GM19452 (cell line): ENCODE results near the gene SH3D19.

Experiments
- ATAC-seq: cut with Tn5 transposase; IDR thresholded peaks from one replicate; pipeline ENCODE4 v1.9.1; 2021; ENCODE audit not compliant: unreplicated experiment

SH3D19 gene

DNA sequence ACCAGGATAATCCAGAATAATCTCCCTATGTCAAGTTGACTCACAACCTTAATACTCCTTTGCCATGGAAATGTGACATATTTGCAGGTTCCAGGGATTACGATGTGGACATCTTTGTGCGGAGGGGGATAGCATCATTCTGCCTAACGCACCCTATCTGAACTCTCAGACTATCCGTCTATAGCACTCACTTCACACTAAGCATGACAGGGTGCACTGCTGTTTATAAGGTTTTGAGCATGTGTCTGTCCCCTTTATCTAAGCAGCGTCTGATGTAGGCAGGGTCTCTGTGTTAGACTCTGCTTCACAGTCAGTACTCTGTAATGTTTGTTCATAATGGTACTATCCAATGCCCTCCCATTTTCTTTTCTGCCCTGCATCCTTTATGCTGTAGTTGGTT is 91.8 kb downstream of the SH3D19 start:
- ATAC-seq: no peak

DNA sequence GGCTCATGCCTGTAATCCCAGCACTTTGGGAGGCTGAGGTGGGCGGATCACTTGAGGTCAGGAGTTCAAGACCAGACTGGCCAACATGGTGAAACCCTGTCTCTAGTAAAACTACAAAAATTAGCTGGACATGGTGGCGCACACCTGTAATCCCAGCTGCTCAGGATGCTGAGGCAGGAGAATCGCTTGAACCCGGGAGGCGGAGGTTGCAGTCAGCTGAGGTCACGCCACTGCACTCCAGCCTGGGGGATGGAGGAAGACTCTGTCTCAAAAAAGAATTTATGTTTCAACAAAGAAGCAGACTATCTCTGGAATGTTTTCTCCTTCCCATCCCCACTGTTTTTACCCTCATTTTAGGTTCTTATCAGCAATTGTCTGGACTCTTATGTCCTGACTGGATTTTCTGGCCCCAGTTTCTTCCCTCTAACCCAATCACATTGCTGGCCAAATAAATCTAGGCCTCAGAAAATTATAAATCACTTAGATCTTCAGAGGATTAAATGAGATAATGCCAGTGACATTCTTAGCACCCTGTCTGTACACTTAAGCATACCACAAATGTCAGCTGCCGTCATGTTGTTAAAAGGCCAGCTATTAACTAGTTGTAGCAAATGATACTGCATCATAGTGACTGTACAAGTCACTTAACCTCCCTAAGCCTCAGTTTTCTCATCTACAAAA is 93.3 kb downstream of the SH3D19 start:
- no peak for ATAC-seq

DNA sequence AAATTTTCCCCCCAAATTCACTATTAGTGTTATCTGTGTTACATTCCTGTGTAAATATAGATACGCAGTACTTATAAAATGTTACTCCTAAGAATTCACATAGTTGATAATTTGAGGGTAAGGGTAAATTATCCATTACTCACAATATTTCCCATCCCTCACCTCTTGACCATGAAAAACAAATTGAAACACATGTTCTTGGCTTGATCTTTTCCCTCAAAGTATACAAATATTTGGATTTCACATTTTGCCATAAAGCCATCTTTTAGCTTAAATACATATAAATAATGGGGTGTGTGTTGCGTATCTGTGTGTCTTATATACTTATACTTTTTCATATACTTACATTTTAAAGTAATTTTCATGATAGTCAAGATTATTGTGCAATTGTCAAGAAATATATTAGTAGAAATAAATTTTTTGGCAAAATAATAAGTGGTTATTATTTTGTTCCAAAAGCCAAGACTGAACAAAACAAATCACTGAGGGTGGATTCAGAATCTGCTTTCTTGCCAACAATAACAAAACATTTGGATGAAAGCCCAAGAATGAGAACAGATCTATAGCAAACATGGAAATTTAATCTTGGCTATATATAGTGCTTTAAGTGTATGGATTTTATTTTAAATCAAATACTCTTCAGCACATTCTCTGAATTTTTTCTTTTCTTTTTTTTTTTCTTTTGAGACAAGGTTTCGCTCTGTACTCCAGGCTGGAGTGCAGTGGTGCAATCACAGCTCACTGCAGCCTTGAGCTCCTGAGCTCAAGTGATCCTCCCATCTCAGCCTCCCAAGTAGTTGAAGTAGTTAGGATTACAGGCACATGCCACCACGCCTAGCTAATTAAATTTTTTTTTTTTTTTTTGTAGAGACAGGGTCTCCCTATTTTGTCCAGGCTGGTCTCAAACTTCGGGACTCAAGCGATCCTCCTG is 97.0 kb downstream of the SH3D19 start:
- ATAC-seq: no peak

DNA sequence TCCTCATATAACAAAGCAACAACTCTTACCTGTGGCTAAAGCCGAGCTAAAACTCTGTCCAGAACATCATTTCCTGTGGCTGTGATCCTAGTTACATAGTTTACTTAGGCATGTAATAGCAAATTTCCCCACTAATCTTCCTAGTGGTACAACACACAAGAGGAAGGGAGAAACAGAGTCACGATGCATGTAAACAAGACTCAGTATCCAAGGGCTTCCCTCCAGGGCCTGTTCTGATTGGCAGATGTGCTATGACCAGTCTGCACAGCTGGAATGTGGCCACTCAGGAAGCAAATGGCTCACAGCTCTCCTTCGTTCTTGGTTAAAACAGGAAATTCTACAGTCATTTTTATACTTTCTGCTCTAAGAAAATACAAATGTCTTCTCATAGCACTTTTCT is 97.7 kb downstream of the SH3D19 start:
- no peak for ATAC-seq

DNA sequence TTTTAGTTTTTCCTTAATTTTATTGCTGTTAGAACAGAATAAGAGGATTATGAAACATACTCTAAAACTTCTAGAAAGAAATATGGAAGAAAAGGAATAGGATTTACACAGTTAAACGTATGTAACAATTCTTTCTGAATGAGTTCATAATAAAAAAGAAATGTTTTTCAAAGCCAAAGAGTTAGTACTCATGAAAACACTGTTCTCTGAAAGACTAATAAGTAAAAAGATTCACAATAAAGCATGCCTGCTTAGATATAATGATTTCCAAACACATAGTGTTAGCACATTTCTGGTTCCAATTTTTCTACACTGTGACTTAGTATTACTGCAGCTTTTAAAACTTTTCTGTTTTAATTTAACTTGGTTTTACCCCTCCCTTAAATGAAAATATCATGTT is 98.2 kb downstream of the SH3D19 start:
- no peak for ATAC-seq

DNA sequence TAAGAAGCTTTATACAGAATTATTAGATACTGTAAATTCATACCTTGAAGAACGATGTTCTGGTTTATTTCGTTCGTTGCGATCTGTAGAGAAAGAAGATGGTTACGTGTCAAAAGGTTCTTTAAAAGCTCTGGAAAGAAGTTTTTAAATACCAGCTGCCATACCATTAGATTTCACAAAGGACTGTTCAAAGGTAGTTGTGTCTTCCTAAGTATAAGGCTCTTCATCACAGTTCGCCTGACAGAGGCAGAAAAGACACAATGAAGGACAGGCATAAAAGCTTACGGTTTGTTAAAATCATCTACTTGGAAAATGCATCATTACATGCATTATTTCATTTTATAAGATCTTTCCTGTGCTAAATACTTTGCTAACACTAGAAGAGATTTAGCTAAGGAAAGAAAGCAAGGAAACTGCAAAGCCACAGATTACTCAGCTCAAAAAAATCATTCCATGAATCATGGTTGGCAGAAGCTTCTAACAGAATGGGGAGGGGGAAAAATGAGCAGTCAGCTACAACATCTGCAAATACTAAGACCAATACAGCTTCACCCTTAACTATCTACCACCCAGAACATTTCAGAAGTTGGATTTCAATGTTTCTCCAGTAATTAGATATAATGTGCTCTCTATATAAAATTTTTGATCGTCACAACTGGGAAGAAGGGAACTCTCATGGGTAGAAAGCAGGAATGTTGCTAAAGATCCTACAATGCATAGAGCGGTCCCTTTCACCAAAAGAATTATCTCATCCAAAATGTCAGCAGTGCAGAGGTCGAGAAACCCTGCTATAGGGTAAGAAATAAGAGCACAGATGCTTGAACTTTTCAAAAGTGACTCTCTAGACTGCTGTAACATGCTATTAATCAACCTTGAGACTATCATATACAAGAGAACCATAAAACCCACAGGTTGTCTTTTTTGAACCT is 99.1 kb downstream of the SH3D19 start:
- no peak for ATAC-seq

DNA sequence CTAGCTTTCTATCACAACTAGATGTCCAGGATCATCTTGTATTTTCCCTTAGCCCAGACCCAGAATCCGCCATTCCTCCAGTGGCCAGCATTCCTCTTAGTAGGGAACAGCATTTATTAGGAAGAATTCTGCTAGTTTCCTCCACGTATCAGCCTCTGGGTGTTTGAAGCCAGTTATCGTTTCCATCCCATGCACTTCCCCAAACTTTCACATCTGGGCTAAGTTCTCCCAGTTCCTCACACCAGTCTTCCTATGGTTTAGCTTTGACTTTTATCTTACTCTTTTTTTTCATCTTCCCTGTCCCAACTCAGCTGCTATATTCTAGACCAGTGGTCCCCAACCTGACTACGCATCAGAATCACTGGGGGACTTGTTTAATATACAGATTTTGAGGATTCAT is 101.9 kb downstream of the SH3D19 start:
- no peak for ATAC-seq

DNA sequence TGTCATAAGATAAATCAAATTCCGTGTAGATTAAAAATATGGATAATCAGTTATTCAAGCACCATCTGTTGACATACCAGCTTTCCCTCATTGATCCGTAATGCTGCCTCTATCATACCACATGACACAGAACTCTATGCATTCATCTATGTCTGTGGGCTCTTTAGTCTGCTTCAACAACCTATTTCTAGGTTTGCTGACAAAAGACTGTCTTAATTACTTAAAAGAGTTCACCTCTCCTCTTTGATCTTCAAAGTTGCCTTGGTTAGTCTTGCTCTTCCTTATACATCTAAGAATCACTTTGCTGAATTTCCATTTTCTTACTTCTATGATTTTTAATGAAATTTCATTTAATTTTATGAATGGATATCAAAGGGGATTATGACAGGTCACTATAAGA is 105.5 kb downstream of the SH3D19 start:
- ATAC-seq: no peak

DNA sequence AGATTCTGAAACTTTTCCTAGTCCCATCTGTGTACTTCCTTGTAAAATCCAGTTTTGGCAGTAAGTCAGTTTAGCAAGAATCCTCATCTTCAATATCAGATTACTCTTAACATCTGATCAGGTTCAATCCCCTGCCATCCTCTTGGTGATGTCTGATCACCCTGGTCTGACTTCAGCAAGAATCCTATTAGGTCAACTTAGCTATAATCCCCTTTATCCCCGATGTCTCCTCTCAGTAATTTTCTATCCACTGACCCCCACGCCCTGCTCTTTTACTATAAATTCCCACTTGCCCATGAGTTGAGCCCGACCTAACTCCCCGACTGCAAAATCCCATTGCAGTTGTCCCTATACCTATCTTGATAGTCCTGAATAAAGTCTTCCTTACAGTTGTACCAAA is 106.3 kb downstream of the SH3D19 start:
- ATAC-seq: no peak

DNA sequence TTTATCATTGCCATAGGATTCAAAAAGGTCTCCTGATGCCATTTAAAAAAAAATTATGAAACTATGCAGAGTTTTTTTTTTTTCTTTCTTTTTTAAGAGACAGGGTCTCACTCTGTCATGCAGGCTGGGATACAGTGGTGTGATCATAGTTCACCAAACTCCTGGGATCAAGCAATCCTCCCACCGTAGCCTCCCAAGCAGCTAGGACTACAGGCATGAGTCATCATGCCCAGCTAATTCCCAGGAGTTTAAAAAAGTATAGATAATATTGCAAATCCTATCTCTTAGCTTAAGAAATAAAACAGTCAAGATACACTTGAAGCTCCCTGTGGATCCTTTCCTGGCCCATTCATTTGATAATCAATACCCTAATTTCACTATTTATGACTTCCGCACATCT is 107.1 kb downstream of the SH3D19 start:
- ATAC-seq: no peak

DNA sequence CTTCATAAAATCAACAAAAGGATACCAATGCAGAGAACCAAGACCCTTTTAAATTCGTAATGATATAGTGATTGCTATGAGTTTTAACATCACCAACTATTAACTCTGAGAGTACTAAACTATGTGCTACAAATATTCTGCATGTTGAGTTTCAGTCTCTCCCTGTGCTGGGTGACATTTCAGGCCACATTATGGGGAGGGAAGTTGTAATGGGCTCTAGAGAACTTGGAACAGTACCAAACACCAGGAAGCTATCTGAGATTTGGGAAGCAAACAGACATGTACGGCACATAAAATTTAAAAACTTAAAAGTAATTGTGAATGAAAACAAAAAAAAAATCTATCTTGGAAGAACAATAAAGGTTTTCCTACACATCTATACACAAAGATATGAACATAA is 108.1 kb downstream of the SH3D19 start:
- ATAC-seq: no peak

DNA sequence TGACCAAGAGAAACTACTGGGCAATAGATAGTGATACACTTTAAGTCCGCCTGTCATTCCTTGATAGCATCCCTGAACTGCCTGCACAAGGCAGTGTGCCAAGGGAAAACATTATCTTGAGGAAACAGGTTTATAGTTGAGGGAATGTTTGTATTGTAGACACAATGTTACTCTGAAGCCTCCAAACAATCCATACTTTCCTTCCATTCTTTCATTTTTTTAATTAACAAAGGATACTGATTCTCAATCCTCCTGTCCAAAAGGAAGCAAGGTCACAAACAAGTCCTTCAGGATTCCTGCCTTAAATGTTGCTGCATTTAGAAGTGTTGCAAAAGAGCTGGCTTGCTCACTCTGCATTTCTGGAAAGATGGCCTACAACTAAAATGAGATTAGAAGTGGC is 110.1 kb downstream of the SH3D19 start:
- no peak for ATAC-seq

DNA sequence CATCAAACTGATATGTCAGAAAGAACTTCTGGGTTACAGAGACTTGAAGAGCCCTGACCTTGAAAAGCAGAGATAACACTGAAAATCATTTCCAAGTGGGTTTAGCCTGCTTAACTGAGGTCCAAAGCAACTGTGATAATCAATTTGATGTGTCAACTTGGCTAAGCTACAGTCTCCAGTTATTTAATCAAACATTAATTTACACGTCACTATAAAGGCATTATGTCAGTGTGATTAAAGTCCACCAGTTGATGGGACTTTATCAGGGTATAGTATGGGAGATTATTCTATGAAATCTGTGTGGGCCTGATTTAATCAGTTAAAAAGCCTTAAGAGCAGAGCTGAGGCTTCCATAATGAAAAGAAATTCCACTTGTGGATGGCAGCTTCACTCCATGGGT is 117.5 kb downstream of the SH3D19 start:
- no peak for ATAC-seq

DNA sequence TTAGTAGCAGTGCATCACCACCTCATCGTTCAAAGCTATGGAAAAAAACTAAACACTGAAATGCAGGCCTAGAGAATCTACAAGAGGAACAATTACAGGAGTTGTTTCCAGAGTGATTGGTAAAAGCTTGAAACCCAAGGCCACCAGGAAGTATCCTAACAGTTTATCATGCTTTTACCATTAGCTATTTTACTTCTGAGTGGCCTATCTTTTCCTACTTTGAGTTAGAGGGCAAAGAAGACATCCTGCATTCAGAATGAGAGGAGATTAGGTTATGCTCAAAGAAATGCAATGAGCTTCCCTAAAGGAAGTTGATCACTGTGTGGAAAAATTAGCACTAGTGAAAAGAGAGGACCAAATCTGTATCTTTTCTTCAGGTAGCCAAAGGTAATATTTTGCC is 118.2 kb downstream of the SH3D19 start:
- ATAC-seq: no peak

DNA sequence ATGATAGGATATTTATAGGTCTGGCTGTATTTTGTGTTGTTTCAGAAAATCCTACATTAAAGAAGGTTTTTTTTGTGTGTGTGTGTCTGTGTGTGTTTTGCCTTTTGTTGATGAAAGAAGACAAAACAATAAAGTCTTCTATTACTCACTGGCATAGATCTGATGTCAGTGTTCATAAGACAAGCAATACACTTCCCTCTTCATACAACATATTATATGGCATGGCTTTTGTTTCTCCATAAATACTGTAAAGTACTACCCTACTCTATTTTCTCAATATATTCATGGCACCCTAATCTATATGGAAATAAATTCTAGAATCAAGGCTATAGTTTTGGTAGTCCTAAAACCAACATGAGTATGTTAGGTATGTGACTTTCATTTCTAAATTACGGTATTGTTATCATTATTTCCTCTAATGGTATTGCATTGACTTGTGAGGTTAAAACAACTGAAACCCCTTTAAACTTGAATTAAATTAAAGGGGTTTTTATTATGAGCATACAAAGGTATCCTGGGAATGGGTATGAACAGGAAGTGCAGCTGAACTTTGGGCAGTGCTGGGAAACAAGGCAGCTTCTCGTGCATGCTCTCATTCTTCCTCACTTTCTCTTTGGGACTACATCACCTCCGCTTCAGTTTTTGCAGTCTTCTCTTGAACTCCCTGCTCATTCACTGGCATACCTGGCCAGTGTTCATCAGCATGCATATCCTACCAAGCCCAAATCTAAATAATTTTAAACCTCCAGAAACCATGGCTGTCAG is 119.0 kb downstream of the SH3D19 start:
- no peak for ATAC-seq

DNA sequence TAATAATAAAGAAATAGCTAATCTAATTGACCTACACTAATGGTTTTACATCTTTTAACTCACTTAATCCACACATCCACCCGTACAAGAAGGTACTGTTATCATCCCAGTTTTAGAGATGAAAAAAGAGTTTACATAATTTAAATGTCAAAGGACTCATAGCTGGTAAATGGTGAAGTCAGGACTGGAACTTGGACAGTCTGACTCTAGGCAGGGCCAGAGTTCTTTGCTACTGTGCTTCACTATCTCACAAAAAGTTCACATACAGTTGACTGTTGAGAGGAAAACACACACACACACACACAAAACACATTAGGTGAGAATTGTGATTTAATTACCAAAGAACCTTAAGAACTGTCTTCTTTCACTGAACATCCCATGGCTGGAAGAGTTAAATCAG is 119.7 kb downstream of the SH3D19 start:
- ATAC-seq: no peak

DNA sequence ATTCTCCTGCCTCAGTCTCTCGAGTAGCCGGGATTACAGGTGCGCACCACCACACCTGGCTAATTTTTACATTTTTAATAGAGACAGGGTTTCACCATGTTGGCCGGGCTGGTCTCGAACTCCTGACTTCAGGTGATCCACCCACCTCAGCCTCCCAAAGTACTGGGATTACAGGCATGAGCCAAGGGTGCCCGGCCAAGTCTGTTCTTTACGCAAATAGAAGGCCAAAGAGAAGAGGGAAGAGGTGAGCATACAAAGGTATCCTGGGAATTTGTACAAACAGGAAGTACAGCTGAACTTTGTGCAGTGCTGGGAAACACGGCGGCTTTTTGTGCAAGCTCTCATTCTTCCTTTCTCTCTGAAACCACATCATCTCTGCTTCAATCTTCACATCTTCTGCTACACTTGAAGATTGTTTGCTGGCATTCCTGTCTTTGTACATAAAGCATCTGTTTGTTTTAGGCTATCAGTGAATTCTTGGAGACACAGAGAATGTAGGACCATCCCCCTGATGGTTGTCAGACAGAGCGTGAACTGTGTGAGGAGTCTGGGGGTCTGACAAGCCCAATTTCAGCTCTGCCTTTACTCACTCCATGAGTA is 120.4 kb downstream of the SH3D19 start:
- no peak for ATAC-seq

DNA sequence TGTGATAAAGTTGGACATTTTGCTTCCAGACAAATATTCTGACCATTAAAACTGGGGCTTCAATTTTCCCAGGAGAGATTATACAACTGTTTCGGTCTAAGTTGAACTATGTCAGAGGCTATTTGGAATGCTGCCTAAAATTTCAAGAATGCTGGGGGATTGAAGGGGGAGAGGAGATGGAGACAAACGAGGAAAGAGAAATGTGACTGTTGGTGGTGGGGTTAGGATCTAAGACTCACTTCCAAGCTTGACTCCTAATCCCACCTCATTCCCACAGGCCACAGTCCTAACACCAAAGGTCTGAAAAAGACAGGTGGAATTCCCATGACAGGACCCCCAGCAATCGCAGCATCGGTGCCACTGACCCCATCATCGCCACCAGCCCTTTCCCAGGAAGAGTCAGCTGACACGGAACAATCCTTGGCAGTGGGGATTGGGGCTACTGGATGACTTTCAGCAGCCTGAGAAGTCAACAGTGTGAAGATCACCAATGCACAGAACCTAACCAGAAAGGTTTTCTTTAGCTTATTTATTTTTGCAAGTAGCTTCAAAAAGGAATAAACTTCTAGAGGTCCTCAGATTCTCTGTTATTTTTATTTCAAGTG is 122.5 kb downstream of the SH3D19 start:
- no peak for ATAC-seq

DNA sequence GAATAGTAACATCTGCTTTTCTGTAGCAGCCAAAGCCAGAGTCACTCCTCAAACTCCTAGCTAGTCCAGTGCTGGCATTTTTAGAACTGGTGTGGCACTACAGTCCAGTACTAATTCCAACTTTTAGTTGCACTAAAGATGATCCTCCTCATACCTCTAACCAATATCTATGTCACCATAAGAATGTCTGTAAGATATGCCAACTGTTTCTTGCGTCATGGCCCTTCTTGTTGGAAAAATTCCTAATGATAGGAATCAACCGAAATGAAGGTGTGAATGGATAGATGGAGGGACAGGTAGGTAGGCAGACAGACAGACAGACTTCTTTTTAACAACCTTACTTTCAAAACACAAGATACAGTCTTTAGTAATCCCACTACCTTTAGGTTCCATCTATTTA is 123.0 kb downstream of the SH3D19 start:
- no peak for ATAC-seq
